ENCODE data around the gene AIG1.

DNA sequence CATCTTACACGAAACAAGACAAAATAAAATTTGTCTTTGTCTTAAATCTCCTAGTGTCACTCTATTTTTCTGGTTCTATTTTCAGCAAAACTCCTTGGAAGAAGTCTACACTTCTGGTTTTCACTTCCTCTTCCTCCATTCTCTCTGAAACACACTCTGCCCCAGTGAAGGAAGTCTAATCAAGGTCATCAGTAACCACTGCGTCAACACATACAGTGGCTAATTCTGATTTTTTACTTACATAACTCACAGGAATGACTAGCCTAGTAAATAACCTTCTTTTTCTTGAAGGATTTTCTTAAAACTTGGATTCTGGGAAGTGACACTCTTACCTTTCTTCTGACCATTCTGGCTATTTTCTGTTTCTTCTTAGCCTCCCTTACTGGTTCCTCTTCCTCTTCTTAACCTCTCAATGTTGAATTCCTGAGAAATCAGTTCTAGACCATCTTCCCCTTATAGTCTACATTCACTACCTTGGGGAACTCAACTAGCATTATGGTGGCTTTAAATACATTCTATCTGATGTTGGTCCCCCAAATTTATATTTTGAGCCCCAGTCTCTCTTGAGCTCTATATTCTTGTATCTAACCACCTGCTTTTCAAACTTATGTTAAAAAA lies 37.5 kb downstream of the AIG1 start:
- no peak for TF ChIP-seq POLR2A (IDR thresholded peaks at IDR 0.05)
- TF ChIP-seq, protein P1, sequence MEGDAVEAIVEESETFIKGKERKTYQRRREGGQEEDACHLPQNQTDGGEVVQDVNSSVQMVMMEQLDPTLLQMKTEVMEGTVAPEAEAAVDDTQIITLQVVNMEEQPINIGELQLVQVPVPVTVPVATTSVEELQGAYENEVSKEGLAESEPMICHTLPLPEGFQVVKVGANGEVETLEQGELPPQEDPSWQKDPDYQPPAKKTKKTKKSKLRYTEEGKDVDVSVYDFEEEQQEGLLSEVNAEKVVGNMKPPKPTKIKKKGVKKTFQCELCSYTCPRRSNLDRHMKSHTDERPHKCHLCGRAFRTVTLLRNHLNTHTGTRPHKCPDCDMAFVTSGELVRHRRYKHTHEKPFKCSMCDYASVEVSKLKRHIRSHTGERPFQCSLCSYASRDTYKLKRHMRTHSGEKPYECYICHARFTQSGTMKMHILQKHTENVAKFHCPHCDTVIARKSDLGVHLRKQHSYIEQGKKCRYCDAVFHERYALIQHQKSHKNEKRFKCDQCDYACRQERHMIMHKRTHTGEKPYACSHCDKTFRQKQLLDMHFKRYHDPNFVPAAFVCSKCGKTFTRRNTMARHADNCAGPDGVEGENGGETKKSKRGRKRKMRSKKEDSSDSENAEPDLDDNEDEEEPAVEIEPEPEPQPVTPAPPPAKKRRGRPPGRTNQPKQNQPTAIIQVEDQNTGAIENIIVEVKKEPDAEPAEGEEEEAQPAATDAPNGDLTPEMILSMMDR (IDR thresholded peaks at IDR 0.05), result no peak
- no peak for TF ChIP-seq POLR2AphosphoS5 (IDR thresholded peaks at IDR 0.05)
